Activated CD4-positive, alpha-beta T cell treated with anti-CD3 and anti-CD28 coated beads for 1 hour (primary cell): ENCODE results near the gene SLC11A1.
A peak's percentile ranks its signal among the peaks of the same experiment; 100 is the strongest.

ENCODE experiments used
- DNase-seq: peaks from one replicate; pipeline ENCODE4 v3.0.0-alpha.2; 2020

Gene SLC11A1

DNA sequence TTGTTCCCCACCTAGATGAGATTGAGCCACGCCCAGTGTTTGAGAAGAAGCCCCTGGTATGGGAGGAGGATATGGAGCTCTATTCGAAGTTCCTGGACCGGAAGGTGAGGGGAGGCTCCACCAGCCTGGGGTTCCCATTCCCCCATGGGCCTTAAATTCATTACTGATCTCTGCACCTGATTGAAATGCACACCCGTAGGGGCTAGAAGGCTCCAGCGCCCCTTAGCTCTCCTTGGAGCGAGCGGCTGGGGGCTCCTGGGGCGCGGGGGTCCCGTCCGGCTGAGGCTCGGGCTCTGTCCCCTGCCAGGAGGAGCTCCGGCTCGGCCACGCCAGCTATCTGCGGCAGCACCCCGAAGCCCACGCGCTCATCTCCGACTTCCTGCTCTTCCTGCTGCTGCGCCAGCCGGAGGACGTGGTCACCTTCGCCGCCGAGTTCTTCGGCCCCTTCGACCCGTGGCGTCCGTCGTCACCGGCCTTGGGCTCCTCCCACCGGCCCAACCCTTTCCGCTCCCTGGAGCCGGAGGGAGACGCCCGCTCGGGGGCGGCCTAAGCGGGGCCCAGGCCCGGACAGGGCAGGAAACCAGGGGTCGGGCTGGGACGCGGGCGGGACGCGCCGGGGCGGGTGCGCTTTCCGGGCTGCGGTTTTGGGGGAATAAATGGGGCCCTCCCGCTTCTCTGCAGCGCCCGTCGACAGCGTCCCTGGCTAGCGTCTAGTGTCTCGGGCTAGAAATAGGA, 14.5 kb upstream of the SLC11A1 start:
- DNase-seq: peak; percentile 46

DNA sequence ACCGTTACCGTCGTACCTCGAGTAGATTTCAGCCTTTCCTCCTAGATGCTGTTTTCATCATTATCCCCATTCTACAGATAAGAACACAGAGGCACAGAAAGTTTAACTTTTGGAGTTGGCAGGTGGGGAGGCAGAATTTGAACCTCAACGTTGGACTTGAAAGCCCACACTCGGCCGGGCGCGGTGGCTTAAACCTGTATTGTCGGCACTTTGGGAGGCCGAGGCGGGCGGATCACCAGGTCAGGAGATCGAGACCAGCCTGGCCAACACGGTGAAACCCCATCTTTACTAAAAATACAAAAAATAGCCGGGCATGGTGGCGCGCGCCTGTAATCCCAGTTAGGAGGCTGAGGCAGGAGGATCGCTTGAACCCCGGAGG, 13.9 kb upstream of the SLC11A1 start:
- DNase-seq: no peak

DNA sequence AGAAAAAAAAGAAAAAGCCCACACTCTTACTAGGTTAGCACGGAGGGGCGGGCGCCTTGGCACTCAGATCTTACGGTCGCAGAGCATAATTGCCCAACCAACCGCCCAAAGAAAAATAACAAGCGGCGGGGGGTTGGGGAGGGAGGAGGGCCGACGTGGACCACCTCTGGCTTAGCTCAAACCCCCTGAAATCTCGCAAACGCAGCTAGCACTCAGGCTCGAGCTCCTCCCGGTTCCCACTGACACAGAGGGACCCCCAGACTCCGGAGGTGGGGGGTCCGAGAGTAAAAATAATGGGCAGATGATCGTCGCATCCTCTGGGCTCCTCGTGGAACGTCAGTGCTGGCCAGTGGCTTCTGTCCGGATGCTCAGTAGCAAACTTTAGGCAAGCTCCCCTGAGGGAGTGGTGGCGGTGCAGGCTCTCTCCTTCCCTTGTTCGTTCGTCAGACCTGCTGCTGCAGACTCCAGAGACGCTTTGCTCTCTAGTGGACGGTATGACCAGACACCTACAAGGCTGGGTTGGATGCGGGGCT, 13.4 kb upstream of the SLC11A1 start:
- no peak for DNase-seq

DNA sequence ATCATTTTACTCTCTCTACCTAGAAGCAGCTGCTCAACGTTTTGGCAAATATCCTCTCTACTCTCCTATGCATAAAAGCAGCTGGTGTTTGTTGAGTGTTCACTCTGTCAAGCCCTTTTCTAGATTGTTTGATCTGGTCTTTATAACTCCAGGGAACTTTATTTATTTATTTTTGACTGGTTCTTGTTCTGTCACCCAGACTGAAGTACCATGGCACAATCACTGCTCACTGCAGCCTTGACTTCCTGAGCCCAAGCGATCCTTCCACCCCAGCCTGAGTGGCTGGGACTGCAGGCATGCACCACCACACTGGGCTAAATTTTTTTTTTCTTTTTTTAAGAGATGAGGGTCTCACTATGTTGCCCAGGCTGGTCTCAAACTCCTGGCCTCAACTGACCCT, 12.7 kb upstream of the SLC11A1 start:
- DNase-seq: no peak

DNA sequence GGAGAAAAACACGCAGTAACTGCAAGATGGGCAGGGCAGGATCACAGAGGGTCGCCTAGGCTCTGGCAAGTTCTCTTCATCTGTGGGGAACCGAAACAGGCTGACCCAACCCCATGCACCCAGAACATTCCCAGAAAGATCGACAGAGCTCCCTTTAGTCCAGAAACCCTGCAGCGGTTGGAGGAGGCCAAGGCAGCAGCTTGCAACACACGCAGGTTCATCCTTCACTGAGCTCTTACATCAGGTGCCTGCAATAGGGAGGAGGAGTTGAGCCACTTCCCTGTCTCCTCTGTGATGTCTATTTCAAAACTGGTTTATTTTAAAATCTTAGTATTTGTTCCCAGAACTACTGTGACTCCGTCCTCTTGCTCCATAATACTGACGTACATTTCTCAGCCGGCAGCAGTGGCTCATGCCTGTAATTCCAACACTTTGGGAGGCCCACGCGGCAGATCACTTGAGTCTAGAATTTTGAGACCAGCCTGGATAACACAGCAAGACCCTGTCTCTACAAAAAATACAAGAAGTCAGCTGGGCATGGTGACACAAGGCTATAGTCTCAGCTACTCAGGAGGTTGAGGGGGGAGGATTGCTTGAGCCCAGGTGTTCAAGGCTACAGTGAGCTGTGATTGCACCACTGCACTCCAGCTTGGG, 11.5 kb upstream of the SLC11A1 start:
- DNase-seq: no peak

DNA sequence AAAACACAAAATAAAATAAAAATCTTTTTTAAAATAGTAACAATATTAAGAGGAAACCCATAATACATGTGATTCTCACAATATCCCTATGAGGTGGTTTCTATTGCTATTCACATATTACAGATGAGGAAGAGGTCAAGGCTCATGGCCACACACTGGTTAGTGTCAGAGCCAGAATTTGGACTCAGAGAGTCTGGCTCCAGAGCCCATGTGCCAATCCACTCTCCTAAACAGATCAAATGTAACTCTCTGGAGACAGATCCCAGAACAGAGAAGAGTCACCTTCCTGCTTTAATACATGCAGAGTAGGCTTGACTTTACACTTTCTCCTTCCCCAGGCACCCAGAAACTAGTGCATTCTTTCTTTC, 10.1 kb upstream of the SLC11A1 start:
- DNase-seq: no peak

DNA sequence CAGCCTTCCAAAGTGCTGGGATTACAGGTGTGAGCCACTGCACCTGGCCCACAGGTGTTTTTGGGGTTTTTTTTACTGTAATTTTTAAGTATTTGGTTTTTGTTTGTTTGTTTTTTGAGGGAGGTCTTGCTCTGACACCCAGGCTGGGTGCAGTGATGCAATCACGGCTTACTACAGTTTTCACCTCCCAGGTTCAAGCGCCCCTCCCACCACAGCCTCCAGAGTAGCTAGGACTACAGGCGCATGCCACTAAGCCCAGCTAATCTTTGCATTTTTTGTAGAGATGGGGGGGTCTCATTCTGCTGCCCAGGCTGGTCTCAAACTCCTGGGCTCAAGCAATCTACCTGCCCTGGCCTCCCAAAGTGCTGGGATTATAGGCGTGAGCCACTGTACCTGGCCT, 7.3 kb upstream of the SLC11A1 start:
- DNase-seq: no peak

DNA sequence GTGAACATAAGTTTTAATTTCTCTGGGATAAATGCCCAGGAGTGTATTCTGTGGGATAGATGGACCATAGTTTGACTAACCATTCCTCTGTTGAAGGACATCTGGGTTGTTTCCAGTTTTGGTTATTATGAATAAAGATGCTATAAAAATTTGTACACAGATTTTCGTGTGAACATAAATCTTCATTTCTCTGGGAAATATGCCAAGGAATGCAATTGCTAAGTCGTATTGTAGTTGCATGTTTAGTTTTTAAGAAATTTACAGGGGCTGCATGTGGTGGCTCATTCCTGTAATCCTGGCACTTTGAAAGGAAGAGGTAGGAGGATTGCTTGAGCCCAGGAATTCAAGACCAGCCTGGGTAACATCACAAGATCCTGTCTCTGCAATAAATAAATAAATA, 6.9 kb upstream of the SLC11A1 start:
- no peak for DNase-seq

DNA sequence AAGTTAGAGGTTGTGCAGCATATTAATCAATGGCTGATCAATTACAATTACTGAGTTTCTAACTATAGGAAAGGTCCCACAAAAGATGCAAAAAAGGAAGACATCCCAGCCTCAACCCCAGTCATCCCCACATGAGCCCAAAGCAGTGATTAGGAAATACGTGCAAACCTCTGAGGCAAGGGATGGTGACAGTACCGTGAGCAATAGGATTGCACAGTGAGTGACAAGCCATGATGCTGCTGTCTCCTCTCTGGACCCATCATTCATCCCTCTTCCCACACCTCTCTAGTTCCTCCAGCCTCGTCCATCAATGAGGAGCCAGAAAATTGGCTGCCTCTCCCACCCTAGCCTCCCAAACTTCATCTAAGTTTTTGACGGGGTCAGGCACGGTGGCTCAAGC, 4.0 kb upstream of the SLC11A1 start:
- no peak for DNase-seq

DNA sequence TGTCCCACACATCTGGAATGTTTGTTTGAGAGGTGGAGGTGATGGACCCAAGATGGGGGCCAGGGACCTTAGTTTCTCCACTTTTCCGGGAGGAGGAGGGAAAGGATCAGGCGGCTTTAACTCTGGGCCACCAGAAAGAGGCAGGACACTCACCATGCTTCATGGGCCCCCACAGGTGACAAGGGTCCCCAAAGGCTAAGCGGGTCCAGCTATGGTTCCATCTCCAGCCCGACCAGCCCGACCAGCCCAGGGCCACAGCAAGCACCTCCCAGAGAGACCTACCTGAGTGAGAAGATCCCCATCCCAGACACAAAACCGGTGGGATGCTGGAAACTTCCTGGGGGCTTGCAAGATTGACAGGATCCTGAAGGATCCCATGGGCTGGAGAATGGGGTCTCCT, 712 bp downstream of the SLC11A1 start:
- no peak for DNase-seq

DNA sequence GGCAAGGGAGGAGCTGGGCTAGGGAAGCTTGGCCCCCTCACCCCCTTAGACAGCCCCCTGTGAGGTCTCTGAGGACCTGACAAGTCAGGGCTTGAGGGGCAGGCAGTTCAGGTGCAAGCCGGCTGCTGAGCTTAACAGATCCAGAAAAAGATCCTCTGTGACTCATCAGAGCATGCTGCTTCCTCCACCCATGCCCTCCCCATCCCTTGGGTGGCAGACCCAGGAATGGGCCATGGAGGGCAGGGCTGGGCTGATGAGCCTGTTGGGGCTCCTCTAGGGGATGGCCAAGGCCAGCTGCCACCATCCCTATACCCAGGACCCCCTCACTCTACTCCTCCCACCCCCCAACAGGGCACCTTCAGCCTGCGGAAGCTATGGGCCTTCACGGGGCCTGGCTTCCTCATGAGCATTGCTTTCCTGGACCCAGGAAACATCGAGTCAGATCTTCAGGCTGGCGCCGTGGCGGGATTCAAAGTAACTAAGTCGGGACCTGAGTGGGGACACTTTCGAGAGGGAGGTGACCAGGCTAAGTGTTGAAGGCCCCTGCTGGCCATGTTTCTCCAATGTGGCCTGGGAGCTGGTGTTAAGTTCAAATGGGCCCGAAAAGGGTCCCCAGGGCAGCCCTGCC, 1.9 kb downstream of the SLC11A1 start:
- no peak for DNase-seq

DNA sequence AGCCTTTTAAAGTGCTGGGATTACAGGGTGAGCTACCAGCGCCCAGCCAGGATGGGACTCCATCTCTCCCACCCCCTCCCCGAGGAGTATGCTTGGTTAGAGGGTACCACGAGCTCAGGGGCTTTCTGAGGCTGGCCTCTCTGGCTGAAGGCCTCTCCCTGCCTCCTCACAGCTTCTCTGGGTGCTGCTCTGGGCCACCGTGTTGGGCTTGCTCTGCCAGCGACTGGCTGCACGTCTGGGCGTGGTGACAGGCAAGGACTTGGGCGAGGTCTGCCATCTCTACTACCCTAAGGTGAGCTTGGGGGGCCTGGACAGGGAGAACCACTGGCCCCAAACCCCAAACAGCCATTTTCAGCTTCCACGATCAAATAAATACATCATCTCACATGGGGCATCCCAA, 2.9 kb downstream of the SLC11A1 start:
- DNase-seq: no peak

DNA sequence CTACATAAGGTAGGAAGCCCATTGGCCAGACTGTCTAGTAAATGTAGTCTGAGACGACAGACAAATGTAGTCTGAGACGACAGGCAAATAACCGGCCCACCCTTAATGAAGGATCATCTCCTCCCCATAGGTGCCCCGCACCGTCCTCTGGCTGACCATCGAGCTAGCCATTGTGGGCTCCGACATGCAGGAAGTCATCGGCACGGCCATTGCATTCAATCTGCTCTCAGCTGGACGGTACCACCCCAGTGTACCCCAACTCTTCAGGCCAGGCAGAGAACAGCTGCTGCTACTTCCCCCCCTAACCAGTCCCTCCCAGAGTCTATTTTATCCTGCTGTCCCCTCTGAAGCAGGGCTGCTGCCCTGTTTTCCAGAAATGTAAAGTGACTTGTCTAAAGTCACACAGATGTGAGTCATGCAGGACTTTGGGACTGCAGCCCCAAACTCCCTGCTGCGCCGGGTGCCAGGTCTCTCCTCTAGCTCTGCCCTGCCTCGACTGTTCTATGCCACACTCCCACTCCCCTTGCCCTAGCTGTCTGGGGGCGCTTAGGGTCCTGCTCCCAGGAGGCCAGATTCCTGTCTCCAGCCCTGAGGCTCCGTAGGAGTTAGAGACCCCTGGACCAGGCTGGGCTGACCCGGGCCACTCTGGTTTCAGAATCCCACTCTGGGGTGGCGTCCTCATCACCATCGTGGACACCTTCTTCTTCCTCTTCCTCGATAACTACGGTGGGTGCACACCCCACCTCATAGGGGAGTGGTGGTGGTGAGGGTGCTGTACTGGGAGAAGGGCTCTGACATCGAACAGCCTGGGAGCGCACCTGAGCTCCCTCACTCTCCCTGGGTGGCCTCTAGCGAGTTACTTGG, 4.7 kb downstream of the SLC11A1 start:
- DNase-seq: no peak

DNA sequence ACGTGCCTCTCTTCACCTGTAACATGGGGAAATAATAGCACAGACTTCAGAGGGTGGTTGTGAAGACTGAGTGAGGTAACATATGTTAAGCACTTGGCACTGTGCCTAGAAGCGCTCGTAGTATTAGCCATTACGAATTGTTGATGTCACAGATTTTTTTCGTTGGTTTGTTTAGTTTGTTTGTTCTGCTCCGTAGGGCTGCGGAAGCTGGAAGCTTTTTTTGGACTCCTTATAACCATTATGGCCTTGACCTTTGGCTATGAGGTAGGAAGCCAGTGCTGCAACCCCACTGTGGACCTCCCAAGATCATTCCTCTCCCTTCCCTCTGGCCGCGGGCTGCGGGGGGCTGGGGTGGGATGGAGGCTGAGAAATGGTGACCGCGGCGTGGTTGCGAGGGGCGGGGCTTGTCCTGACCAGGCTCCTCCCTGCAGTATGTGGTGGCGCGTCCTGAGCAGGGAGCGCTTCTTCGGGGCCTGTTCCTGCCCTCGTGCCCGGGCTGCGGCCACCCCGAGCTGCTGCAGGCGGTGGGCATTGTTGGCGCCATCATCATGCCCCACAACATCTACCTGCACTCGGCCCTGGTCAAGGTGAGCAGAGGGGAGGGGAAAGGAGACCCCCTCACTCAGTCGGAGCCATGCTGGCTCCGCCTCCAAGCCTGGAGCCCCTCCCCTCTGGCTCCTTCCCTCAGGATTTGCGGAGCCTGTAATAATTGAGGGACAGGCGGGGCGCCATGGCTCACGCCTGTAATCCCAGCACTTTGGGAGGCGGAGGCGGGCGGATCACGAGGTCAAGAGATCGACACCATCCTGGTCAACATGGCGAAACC, 5.5 kb downstream of the SLC11A1 start:
- no peak for DNase-seq

DNA sequence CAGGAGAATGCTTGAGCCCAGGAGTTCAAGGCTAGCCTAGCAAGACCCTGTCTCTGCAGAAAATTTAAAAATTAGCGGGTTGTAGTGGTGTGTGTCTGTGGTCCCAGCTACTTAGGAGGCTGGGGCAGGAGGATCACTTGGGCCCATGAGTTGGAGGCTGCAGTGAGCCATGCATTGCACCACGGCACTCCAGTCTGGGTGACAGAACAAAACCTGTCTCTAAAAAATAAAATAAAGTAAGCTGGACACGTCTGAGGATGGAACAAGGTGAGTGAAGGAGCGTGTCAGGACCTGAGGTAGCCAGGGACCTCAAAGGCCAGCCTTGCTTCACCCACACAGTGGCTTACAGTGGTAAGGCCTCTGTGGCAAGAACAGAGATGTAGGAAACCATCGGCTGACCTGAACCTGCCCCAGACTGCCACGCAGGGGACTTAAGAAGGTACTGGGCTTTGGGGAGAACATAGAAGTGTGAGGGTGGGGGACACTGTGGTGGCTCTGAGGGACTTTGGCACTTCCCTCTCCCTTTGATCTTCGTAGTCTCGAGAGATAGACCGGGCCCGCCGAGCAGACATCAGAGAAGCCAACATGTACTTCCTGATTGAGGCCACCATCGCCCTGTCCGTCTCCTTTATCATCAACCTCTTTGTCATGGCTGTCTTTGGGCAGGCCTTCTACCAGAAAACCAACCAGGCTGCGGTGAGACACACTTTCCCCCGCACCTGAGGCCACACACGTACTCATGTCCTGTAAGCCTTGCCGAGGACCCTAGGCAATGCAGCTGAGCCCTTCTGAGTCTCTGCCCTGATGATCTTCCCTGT, 7.5 kb downstream of the SLC11A1 start:
- DNase-seq: no peak

DNA sequence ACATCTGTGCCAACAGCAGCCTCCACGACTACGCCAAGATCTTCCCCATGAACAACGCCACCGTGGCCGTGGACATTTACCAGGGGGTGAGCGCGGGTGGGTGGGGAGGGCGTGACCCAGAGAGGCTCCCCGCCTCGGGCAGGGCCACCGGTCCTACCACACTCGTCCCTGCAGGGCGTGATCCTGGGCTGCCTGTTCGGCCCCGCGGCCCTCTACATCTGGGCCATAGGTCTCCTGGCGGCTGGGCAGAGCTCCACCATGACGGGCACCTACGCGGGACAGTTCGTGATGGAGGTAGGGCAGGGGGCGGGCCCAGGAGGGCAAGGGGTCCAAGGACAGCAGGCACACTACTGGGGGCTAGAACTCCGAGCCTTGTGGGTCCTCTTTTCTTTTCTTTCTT, 9.1 kb downstream of the SLC11A1 start:
- no peak for DNase-seq

DNA sequence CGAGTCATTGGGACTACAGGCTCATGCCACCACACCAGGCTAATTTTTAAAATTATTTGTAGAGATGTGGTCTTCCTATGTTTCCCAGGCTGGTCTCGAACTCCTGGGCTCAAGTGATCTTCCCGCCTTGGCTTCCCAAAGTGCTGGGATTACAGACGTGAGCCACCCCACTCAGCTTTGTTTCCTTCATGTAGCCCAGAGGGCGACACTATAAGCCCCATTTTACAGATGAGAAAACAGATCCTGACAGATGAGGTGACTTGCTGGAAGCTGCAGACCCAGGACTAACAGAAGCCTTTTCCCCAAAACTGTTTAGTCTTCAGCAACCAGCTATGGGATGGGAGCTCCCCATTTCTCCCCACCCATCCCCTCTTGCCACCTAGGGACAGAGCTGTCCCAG, 10.4 kb downstream of the SLC11A1 start:
- no peak for DNase-seq

DNA sequence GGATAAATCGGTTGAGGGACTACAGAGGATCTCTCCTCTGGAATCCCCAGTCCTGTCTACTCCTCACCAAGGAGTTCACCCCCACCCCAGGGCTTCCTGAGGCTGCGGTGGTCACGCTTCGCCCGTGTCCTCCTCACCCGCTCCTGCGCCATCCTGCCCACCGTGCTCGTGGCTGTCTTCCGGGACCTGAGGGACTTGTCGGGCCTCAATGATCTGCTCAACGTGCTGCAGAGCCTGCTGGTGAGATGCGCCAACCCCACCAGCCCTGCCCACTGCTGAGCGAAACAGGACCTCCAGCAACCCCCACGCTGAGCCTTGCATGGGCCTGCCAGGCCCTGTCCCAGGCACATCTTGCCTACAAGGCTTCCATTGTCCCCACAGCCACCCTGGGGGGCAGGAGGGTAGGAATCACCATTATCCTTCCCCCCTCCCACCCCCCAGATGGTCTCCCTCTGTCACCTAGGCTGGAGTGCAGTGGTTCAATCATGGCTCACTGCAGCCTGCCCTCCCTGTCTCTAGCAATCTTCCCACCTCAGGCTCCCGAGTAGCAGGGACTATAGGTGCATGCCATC, 10.9 kb downstream of the SLC11A1 start:
- no peak for DNase-seq

DNA sequence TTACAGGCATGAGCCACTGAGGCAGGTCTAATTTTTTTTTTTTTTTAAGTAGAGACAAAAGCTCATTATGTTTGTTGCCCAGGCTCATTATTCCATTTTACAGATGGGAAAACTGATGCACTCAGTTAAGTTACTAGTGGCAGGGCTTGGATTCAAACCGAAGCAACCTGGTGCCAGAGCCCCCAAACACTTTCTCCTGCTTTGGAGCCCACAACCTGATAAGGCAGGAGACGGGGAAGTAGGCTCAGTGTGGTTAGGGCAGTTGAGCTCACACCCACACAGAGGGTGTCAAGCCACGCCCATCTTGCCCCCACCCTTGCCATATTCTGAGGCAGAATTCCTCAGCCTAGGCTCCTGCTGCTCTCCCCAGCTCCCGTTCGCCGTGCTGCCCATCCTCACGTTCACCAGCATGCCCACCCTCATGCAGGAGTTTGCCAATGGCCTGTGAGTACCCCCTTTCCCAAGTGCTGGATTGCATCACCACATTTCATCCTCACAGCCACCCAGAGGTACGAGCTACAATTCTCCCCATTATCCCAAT, 11.7 kb downstream of the SLC11A1 start:
- DNase-seq: no peak

DNA sequence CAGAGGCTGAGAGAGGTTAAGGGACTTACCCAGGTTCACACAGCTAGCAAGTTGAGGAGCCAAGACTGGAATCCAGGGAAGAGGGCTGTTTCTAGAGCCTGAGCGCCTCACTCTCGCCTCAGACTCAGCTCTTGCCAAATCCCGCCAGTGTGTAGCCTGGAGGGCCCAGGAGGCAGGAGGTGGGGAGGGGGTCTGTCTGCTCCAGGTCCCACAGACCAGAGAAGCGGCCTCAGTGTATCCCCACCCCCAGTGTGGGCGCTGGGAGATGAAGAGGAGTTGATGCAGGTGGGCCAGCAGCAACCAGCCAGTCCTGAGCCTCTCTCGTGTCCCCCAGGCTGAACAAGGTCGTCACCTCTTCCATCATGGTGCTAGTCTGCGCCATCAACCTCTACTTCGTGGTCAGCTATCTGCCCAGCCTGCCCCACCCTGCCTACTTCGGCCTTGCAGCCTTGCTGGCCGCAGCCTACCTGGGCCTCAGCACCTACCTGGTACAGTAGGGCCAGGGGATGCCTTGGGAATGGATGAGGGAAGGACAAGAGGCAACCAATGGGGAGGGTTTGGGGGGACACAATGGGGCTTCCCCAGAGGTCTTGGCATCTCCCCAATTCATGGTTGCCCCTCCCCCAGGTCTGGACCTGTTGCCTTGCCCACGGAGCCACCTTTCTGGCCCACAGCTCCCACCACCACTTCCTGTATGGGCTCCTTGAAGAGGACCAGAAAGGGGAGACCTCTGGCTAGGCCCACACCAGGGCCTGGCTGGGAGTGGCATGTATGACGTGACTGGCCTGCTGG, 12.4 kb downstream of the SLC11A1 start:
- DNase-seq: no peak
